NCI-H1092 (cell line): ENCODE results near the gene MAT1A.

Experiments
- DNase-seq: peaks from one replicate; lab custom pipeline; 2025; lab: John Stamatoyannopoulos, UW

The MAT1A gene

GRCh38 chr10:80281784-80282765 lies 7.4 kb downstream of the MAT1A start:
- no peak for DNase-seq

GRCh38 chr10:80281292-80281691 lies 8.2 kb downstream of the MAT1A start:
- DNase-seq, result no peak

DNA sequence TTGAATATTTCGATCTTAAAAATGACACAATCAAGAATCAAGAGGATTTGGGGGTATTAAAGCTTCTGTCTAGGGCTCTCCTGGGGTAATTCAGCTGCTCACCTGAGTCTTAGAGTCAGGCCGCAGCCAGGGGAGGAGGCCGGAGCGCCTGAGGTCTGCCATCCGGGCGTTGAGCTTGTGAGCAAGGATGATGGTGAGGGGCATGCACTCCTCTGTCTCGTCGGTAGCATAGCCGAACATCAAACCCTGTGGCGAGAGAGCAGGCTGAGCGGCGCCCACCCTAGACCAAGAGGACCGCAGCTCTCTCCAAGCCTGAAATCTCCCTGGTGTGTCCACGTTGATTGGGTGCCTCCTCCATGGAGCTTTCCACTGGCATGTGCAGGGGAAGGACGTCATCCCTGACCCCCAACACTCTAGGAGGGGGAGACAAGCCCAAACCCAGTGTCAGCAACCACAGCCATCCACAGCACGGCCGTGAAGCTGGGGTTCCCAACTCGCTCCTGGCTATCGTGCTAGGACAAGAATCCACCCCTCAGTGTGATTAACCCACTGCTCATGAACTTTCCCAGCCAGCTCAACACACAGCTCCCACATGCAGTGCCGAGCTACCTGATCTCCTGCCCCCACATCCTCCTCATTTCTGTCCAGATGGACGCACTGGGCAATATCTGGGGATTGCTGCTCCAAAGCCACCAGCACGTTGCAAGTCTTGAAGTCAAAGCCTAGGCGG lies 9.2 kb downstream of the MAT1A start:
- no peak for DNase-seq

DNA sequence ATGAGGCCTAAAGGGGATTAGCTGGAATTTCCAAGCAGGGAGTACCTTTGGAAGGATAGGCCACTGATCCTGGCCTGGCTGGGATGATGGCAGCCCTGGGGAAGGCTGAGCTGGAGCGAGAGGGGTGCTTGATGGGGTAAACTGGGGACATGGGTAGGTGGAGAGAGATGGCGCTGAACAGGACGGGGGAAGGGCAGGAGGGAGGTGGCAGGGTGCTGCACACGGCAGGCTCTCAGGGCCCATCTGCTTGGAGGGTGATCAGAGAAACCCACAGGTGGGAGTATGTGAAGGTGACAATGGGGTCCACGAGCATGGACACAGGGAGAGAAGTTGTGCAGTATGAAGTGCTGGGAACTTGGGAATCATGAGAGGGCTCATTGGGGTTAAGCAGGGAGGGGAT lies 10.3 kb downstream of the MAT1A start:
- DNase-seq, result no peak

GRCh38 chr10:80278480-80278879 lies 11.0 kb downstream of the MAT1A start:
- DNase-seq, result no peak

DNA sequence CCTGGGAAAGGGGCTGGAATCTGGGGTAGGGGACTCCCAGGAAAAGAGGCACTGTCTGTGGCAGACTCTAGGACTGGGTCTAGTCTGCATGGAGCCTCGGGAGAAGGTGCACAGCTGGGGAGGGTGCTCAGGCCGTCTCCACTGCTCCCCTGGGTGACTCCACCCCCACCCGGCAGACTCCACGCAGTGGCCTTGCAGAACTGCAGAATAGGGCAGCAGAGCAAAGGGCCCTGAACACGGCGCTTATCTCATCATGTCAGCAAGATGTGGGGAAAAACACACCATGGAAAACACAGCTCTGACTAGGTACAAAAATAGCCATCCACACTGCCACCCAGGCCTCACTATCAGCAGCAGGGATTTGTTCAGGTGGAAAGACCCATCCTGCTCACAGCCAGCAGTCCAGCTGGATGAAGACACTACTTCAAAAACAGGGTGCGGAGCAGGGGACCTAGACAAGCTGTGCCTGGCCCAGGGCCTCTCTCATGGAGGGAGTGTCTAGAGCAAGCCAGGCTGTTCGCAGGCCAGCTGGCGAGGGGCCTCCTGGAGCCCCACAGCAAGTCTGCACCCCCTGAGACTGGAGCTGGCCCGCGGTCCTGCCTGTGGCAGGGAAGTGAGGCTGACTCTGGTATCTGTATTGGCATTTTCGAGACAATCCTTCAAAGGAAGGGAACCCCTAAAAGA lies 11.7 kb downstream of the MAT1A start:
- DNase-seq, result no peak

GRCh38 chr10:80277016-80277415 lies 12.4 kb downstream of the MAT1A start:
- no peak for DNase-seq

GRCh38 chr10:80276335-80276734 lies 13.1 kb downstream of the MAT1A start:
- DNase-seq, result no peak

DNA sequence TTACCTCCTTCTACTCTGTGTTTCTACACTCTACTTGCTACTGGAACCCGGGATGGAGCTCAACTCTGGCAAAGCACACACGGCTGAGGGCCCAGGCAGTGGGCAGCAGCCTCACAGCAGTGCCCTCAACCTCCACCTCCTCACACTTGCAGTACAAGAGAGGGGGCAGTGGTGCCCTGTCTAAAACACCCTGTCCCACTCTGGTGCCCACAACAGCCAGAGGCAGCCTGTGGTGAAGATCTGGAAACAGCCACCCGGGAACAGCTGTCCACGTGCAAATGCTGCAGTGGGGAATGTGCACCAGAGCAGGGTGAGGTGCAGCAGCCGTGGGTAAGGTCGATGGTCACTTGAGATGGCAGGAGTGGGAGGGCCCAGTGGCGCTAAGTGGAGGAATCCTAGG lies 13.7 kb downstream of the MAT1A start:
- no peak for DNase-seq

GRCh38 chr10:80275135-80275498 lies 14.3 kb downstream of the MAT1A start:
- no peak for DNase-seq

GRCh38 chr10:80274396-80275134 lies 14.9 kb downstream of the MAT1A start:
- no peak for DNase-seq

- no peak for DNase-seq
Observed at GRCh38 chr10:80273523-80274170, 15.8 kb downstream of the MAT1A start.

DNA sequence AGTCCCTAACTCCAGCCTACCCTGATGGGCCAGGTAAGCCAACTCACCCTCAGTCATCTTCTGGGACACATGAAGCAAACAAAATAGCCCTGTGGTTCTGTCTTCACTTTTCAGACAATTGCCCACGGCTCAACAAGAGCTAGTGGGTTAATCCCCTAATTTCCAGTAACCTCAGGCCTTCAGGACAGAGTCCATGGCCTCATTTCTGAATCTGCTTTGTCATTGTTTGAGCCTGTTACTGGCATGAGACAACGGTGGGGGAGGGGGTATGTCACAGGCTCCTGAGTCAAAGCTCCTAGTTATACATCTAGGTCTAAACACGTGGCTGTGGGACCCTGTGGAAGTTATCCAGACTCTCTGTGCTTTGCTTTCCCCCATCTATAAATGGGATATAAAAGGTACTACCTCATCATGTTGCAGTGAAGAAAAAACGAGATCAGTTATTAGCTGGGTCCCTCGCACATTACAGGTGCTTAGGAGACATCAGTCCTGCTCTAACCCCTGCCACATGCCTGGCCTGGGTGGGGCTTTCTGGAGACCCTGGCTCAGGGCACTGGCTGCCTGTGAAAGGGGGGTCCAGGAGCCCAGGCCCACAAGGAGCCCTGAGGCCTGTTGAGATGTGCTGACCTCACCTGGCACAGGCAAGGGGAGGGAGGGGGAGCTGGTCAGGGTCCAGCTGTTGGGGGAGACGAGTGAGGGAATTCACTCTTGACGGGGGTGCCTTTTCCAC lies 16.5 kb downstream of the MAT1A start:
- DNase-seq, result no peak

GRCh38 chr10:80271416-80271815 lies 18.0 kb downstream of the MAT1A start:
- no peak for DNase-seq

- no peak for DNase-seq
Observed at GRCh38 chr10:80270887-80271286, 18.6 kb downstream of the MAT1A start.

DNA sequence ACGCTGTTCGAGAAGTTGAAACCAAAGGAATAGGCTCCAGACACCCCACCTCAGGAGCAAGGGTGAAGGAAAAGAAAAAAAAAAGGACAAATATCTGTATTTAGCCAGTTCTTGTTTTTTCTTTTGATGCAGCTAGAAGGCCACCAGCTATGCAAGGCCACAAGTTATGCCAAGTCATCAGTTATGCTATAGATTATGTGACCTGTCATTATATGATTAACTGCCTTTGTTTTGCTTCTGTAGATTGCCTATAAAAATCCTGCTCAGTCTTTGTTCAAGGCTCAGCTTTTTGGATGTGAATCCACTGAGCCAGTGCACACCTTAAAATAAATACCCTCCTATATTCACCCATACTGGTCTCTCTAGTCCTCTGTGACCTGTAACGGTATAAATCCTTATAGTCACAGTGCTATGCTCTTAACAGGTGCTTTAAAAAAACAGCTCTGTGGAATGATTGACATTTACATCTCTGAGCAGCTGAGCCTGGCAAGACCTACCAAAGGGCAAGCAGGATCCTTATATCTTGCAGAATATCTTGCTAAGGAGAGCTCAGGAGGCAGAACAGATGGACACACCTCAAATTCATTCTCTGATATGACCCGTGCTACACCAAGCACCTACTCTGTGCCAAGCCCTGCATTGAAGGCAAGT lies 20.4 kb downstream of the MAT1A start:
- no peak for DNase-seq

GRCh38 chr10:80268266-80268665 lies 21.2 kb downstream of the MAT1A start:
- DNase-seq, result no peak

DNA sequence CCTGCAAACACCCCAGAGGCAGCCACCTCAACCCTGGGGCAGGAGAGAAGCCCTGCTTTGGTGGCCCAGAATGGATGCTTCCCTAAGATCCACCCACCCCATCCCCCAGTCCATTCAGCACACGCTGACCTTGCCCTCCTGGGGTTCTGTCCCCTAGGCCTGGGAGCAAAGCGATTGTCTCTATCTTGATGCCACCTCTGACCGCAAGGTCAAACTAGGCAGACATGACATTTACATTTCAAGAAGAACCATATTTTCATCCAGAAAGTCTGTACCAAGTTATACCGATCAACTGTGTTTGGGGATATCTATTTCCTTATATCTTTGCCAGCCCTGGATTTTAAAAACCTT lies 23.0 kb downstream of the MAT1A start:
- no peak for DNase-seq

GRCh38 chr10:80265740-80266512 lies 23.5 kb downstream of the MAT1A start:
- DNase-seq, result no peak
